Measurements from ENCODE around the gene DGUOK.
A peak's percentile ranks its signal among the peaks of the same experiment; 100 is the strongest.

DGUOK gene

DNA sequence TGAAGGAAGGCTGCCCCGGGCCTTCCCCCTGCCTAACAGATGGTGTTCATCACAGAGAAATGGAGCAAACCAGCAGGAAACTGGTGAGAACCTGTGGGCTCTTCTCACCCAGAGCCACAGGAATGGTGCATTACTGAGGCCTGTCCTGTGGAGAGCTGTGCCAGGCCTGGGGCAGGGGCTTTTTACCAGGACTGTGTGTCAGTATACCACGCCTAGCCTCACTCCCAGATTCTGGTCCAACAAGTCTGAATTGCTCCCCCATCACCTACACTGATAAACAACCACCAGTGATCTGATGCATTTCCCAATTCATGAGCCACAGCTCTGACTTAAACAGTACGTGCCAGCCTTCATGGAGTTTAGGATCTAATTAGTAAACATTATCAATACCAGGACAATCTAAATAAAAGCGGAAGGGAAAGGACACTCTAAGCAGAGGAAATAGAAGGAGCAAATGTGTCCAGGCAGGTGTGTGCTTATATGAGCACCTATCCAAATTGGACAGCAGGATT is 8.9 kb upstream of the DGUOK start:
- H3K4me1 Mint-ChIP-seq = no peaks in the 10 kb centered on the region
- no peaks in the 10 kb centered on the region for H3K9me3 Mint-ChIP-seq
- DNase-seq (ENCODE audit: low spot score in 2 of 2) (no peak), ATAC-seq (replicated peaks; ENCODE audit: extremely low read depth, poor library complexity, severe bottlenecking) (no peak)
- no peak overlapping the region for H3K4me3 Mint-ChIP-seq
- peaks cover 3% of the 10 kb centered on the region for H3K36me3 Mint-ChIP-seq (ENCODE audit: insufficient read depth)
- H3K27ac Mint-ChIP-seq (ENCODE audit: low read depth) = no peak overlapping the region
- no peaks in the 10 kb centered on the region for H3K27me3 Mint-ChIP-seq

DNA sequence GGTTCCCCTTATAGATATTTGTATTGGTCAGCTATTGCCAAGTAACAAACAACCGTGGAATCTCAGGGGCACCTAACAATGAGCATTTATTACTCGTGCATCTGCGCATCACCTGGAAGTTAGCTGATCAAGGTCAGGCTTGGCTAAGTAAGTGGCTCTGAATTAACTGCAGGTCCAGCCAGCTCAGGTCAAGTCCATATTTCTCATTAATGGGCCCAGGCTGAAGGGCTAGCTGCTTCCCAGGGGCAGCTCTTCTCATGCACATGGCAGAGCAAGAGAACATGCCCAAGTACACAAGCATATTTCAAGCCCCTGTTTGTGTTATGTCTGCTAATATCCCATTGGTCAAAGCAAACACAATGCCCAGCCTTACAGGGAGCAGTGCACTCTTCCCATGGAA is 7.8 kb upstream of the DGUOK start:
- H3K36me3 Mint-ChIP-seq (ENCODE audit: insufficient read depth) = peaks cover 3% of the 10 kb centered on the region
- DNase-seq (ENCODE audit: low spot score in 2 of 2) = no peak
- no peak for ATAC-seq (replicated peaks; ENCODE audit: extremely low read depth, poor library complexity, severe bottlenecking)
- H3K4me3 Mint-ChIP-seq = no peak overlapping the region
- H3K27ac Mint-ChIP-seq (ENCODE audit: low read depth) = no peak overlapping the region
- H3K4me1 Mint-ChIP-seq = no peaks in the 10 kb centered on the region
- no peaks in the 10 kb centered on the region for H3K9me3 Mint-ChIP-seq
- H3K27me3 Mint-ChIP-seq = no peaks in the 10 kb centered on the region

DNA sequence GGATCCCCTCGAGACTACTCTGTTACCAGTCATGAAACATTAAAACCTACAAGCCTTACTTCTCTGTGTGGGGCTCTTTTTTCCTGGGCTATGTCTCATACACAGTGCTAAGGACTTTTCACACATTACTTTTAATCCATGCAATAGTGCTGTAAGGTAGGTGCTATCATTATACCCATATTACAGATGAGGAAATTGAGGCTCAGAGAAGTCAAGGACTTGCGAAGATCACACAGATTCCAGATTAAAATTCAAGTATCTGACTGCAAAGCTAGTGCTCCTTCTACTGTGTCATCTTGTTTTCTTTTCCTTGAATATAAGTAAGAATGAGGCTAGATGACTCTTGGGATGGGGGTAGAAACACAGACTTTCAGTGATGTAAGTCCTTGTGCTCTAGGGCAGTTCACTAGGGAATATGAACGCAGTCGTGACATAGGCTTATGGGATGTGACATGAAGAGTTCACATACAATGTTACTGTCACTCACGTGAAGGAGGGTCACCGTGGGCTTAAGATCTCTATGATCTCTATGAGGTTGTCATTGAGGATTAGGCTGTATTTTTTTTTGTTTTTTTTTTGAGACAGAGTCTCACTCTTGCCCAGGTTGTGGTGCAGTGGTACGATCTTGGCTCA is 7.0 kb upstream of the DGUOK start:
- DNase-seq (ENCODE audit: low spot score in 2 of 2) = no peak
- ATAC-seq (replicated peaks; ENCODE audit: extremely low read depth, poor library complexity, severe bottlenecking) = no peak
- H3K27me3 Mint-ChIP-seq = no peaks in the 10 kb centered on the region
- no peak overlapping the region for H3K4me3 Mint-ChIP-seq
- H3K36me3 Mint-ChIP-seq (ENCODE audit: insufficient read depth) = peaks cover under 1% of the 10 kb centered on the region
- H3K4me1 Mint-ChIP-seq = no peaks in the 10 kb centered on the region
- H3K27ac Mint-ChIP-seq (ENCODE audit: low read depth) = no peak overlapping the region
- H3K9me3 Mint-ChIP-seq = no peaks in the 10 kb centered on the region

GRCh38 chr2:73920577-73921545 is 5.8 kb upstream of the DGUOK start:
- Mint-ChIP-seq H3K36me3 (ENCODE audit: insufficient read depth) (no peaks in the 10 kb centered on the region), H3K4me3 (no peak overlapping the region), H3K27ac (ENCODE audit: low read depth) (no peak overlapping the region), H3K27me3 (no peaks in the 10 kb centered on the region), H3K9me3 (no peaks in the 10 kb centered on the region), H3K4me1 (no peaks in the 10 kb centered on the region)
- ATAC-seq (replicated peaks; ENCODE audit: extremely low read depth, poor library complexity, severe bottlenecking) (no peak), DNase-seq (ENCODE audit: low spot score in 2 of 2) (no peak)

DNA sequence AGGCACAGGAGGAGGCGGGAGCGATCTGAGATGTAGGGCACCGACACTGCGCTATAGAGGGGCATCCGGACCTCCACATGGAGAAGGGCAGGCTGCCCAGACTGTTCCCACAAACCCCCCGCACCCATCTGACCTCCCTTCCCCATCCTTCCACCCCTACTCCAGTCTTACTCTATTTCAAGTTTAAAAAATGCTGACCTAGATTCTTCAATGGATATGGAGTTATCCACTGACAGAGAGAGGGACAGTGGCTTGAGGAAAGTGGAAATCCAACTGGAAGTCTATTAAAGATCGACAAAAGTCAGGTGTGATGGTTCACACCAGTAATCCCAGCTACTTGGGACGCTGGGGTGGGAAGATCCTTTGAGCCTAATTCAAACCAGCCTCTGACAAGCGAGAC is 5.1 kb upstream of the DGUOK start:
- Mint-ChIP-seq H3K27me3 (no peaks in the 10 kb centered on the region), H3K27ac (ENCODE audit: low read depth) (no peak overlapping the region), H3K36me3 (ENCODE audit: insufficient read depth) (peaks cover 1% of the 10 kb centered on the region), H3K4me3 (no peak overlapping the region), H3K4me1 (no peaks in the 10 kb centered on the region), H3K9me3 (no peaks in the 10 kb centered on the region)
- ATAC-seq (replicated peaks; ENCODE audit: extremely low read depth, poor library complexity, severe bottlenecking) (no peak), DNase-seq (ENCODE audit: low spot score in 2 of 2) (no peak)

DNA sequence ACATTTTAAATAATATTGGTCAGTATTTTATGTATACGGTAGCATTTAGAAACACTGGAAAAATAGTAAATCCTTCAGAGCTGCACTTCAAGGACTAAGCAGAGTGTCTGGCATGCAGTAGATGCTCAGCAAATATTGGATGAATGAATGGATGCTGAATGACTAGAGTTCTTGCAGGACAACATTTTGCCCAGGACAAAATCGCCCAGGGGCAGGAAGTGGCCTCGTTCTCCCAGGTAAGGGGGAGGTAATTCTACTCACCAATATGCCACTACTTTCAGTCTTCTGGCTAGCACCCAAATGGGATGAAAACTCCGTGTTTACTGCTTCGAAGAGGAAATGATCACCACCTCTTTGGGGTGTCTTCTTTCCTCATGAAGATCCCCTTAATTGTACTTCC is 4.0 kb upstream of the DGUOK start:
- Mint-ChIP-seq H3K9me3 (no peaks in the 10 kb centered on the region), H3K36me3 (ENCODE audit: insufficient read depth) (peaks cover 7% of the 10 kb centered on the region), H3K27me3 (no peaks in the 10 kb centered on the region), H3K4me3 (no peak overlapping the region), H3K4me1 (peaks cover 1% of the 10 kb centered on the region), H3K27ac (ENCODE audit: low read depth) (peak overlapping the region; percentile 32)
- ATAC-seq (replicated peaks; ENCODE audit: extremely low read depth, poor library complexity, severe bottlenecking) (no peak), DNase-seq (ENCODE audit: low spot score in 2 of 2) (no peak)

GRCh38 chr2:73925033-73925704 is 1.5 kb upstream of the DGUOK start:
- H3K4me3 Mint-ChIP-seq = no peak overlapping the region

GRCh38 chr2:73925853-73926492 is 707 bp upstream of the DGUOK start:
- peaks cover 28% of the 10 kb centered on the region for H3K4me1 Mint-ChIP-seq

More at GRCh38 chr2:73925033-73925704, 1.5 kb upstream of the DGUOK start:
- H3K27me3 Mint-ChIP-seq = no peaks in the 10 kb centered on the region
- no peaks in the 10 kb centered on the region for H3K9me3 Mint-ChIP-seq
- peaks cover 26% of the 10 kb centered on the region for H3K4me1 Mint-ChIP-seq
- no peak for DNase-seq (ENCODE audit: low spot score in 2 of 2)
- ATAC-seq (replicated peaks; ENCODE audit: extremely low read depth, poor library complexity, severe bottlenecking) = no peak
- H3K27ac Mint-ChIP-seq (ENCODE audit: low read depth) = no peak overlapping the region
- peaks cover 9% of the 10 kb centered on the region for H3K36me3 Mint-ChIP-seq (ENCODE audit: insufficient read depth)

DNA sequence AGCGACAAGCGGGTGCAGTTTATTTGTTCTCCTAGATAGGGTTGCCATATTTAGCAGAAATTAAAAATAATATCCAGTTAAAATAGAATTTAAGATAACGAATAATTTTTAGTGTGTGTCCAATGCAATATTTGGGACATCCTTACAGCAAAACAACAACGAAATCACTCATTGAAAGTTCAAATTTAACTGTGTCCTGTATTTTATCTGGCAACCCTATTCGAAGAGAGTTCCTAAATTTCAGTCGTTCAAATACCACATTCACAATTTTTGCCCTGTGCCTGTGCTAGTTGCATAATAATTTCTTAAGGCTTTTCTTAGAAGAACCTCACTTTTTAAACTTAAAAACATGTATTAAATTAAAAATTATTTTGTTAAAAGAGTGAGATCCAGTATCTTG is 664 bp downstream of the DGUOK start:
- H3K27me3 Mint-ChIP-seq = no peaks in the 10 kb centered on the region

More at GRCh38 chr2:73925853-73926492, 707 bp upstream of the DGUOK start:
- Mint-ChIP-seq H3K27me3 (no peaks in the 10 kb centered on the region), H3K9me3 (no peaks in the 10 kb centered on the region), H3K36me3 (ENCODE audit: insufficient read depth) (peaks cover 13% of the 10 kb centered on the region), H3K4me3 (peak overlapping the region; percentile 79), H3K27ac (ENCODE audit: low read depth) (peak overlapping the region; percentile 97)
- DNase-seq (ENCODE audit: low spot score in 2 of 2) (no peak), ATAC-seq (replicated peaks; ENCODE audit: extremely low read depth, poor library complexity, severe bottlenecking) (no peak)

GRCh38 chr2:73928963-73929347 is 2.3 kb downstream of the DGUOK start:
- Mint-ChIP-seq H3K4me1 (peaks cover 49% of the 10 kb centered on the region), H3K9me3 (no peaks in the 10 kb centered on the region), H3K27ac (ENCODE audit: low read depth) (peak overlapping the region; percentile 89), H3K27me3 (no peaks in the 10 kb centered on the region), H3K36me3 (ENCODE audit: insufficient read depth) (peaks cover 27% of the 10 kb centered on the region), H3K4me3 (peak overlapping the region; percentile 40)
- ATAC-seq (replicated peaks; ENCODE audit: extremely low read depth, poor library complexity, severe bottlenecking) (no peak), DNase-seq (ENCODE audit: low spot score in 2 of 2) (no peak)

More for the DNA sequence above, 664 bp downstream of the DGUOK start:
- no peak for ATAC-seq (replicated peaks; ENCODE audit: extremely low read depth, poor library complexity, severe bottlenecking)
- Mint-ChIP-seq H3K4me1 (peaks cover 42% of the 10 kb centered on the region), H3K36me3 (ENCODE audit: insufficient read depth) (peaks cover 17% of the 10 kb centered on the region), H3K27ac (ENCODE audit: low read depth) (peak overlapping the region; percentile 97), H3K4me3 (peak overlapping the region; percentile 79), H3K9me3 (no peaks in the 10 kb centered on the region)
- no peak for DNase-seq (ENCODE audit: low spot score in 2 of 2)

DNA sequence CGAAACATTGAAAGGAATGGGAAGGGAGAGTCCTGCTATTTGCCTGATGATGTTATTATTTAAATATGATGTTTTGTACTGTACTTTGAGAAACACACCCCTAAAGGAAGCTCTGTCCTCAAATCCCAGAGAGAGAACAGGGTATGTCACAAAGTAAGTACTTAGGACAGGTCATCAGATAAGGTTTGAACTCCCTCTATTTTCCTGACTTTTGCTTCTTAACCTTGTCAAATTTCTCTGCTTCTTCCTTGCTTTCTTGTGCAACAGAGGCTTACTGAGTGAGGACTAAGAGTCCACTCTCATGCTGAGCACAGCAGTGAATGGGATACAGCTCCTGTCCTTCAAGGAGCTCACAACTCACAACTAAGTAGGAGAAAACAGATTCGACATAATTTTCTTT is 3.7 kb downstream of the DGUOK start:
- no peak overlapping the region for H3K4me3 Mint-ChIP-seq
- ATAC-seq (replicated peaks; ENCODE audit: extremely low read depth, poor library complexity, severe bottlenecking) = no peak
- peak overlapping the region; percentile 89 for H3K27ac Mint-ChIP-seq (ENCODE audit: low read depth)
- peaks cover 30% of the 10 kb centered on the region for H3K36me3 Mint-ChIP-seq (ENCODE audit: insufficient read depth)
- no peak for DNase-seq (ENCODE audit: low spot score in 2 of 2)
- no peaks in the 10 kb centered on the region for H3K9me3 Mint-ChIP-seq
- H3K27me3 Mint-ChIP-seq = no peaks in the 10 kb centered on the region
- H3K4me1 Mint-ChIP-seq = peaks cover 49% of the 10 kb centered on the region

Measured in central memory CD8-positive, alpha-beta T cell (primary cell).